Thyroid gland (tissue), 4 donors: Measurements from ENCODE around the gene TAS1R3.

Experiments
- POLR2A ChIP-seq, 2 donors: fragments of 450-650 bp; IDR thresholded peaks; one replicate each; pipeline ENCODE4 v1.6.1; 2017; ENCODE audit warnings: antibody characterized with exemption in 2 of 2, mild to moderate bottlenecking in 2 of 2, moderate library complexity in 1 of 2
- TF ChIP-seq, protein P1 (sequence below), 6 experiments: fragments of 200-600 bp in 3 of 6; fragments of 450-650 bp in 3 of 6; sonication (generic) in 3 of 6; IDR thresholded peaks; one replicate each; pipeline ENCODE4 v1.5.1; 2016 to 2019; ENCODE audit warnings: antibody characterized with exemption in 6 of 6, mild to moderate bottlenecking in 2 of 6, inconsistent platforms in 1 of 6, moderate library complexity in 1 of 6

DNA sequence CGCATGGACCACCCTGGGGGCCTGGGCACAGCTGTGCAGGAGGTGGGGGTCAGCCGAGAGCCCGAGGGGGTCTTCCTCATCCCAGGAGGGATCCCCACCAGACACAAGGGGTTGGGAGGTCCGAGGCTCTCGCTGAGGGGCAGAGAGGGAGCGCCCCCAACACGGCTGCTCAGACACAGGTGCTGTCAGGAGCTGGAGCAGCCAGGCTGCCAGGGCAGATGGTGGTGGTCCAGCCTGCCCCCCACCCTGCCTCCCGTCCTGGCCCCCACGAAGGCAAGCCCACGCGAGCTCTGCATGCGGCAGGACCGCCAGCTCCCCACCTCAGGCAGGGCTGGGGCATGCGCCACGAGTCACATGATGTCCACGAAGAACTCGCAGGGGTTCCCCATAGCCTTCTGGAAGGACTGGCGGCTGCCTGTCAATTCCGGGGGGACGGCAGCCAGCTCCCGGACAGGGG is 4.7 kb downstream of the TAS1R3 start:
- TF ChIP-seq, protein P1, sequence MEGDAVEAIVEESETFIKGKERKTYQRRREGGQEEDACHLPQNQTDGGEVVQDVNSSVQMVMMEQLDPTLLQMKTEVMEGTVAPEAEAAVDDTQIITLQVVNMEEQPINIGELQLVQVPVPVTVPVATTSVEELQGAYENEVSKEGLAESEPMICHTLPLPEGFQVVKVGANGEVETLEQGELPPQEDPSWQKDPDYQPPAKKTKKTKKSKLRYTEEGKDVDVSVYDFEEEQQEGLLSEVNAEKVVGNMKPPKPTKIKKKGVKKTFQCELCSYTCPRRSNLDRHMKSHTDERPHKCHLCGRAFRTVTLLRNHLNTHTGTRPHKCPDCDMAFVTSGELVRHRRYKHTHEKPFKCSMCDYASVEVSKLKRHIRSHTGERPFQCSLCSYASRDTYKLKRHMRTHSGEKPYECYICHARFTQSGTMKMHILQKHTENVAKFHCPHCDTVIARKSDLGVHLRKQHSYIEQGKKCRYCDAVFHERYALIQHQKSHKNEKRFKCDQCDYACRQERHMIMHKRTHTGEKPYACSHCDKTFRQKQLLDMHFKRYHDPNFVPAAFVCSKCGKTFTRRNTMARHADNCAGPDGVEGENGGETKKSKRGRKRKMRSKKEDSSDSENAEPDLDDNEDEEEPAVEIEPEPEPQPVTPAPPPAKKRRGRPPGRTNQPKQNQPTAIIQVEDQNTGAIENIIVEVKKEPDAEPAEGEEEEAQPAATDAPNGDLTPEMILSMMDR (IDR thresholded peaks at IDR 0.05) = no peak
- TF ChIP-seq POLR2A (IDR thresholded peaks at IDR 0.05) = no peak
